Right lobe of liver (tissue), 4 donors: Measurements from ENCODE around the gene COA1.

Experiments
- CTCF ChIP-seq, 4 donors: fragments of 200-600 bp in 3 of 4; fragments of 450-650 bp in 1 of 4; IDR thresholded peaks; one replicate each; pipeline versions ENCODE4 v1.5.1 to v1.8.0; 2016 to 2022; ENCODE audit warnings: antibody characterized with exemption in 4 of 4, mild to moderate bottlenecking in 2 of 4
- POLR2A ChIP-seq: fragments of 450-650 bp; IDR thresholded peaks from one replicate; pipeline ENCODE4 v1.6.1; 2017; ENCODE audit warnings: antibody characterized with exemption, mild to moderate bottlenecking
- donor health status: DM: no; HTN: no; CAD: no.
- donor health status: DM: no; HTN: no; CAD: no.
- donor health status: DM: no; HTN: yes; CAD: no.

GRCh38 chr7:43763183-43763582 lies 33.9 kb upstream of the COA1 start:
- TF ChIP-seq CTCF (IDR thresholded peaks at IDR 0.05) (no peak), POLR2A (no peak)
